ENCODE results near the gene CPN2.

GRCh38 chr3:194339356-194339755 lies 11.8 kb downstream of the CPN2 start:
- TF ChIP-seq CTCF (conservative IDR thresholded peaks at IDR 0.05; ENCODE audit: low read length) = peak; percentile 41; the same call in 1 of the 2 replicates
- TF ChIP-seq EZH2phosphoT487 (IDR thresholded peaks at IDR 0.05; ENCODE audit: borderline replicate concordance, low read depth, low read length) = no peak

Data from OCI-LY7 (cell line).